ENCODE results near the gene SLC19A1.

The SLC19A1 gene

GRCh38 chr21:45515241-45516061 lies 26.8 kb downstream of the SLC19A1 start:
- DNase-seq (no peak), ATAC-seq (ENCODE audit: insufficient read depth, low read depth) (no peak)
- Histone ChIP-seq H3K27ac (ENCODE audit: low read length) (no peak overlapping the region), H3K9ac (ENCODE audit: low read depth, low read length) (no peak overlapping the region), H3K36me3 (ENCODE audit: insufficient read depth, low read length) (peaks cover 78% of the 10 kb centered on the region), H2AFZ (ENCODE audit: low read depth, low read length) (no peak overlapping the region), H3K79me2 (ENCODE audit: insufficient read depth, low read length) (peaks cover 26% of the 10 kb centered on the region), H4K20me1 (ENCODE audit: insufficient read depth, low read length) (peaks cover 34% of the 10 kb centered on the region), H3K9me3 (ENCODE audit: insufficient read depth, low read length, severe bottlenecking) (peaks cover 17% of the 10 kb centered on the region), H3K4me1 (ENCODE audit: insufficient read depth, low read length) (no peaks in the 10 kb centered on the region), H3K4me3 (ENCODE audit: low read depth in 1 of 2, low read length in 2 of 2) (no peak overlapping the region), H3K4me2 (ENCODE audit: insufficient read depth, low read length) (no peak overlapping the region), H3K27me3 (ENCODE audit: insufficient read depth, low read length, poor library complexity) (no peaks in the 10 kb centered on the region)
- TF ChIP-seq CTCF (IDR thresholded peaks at IDR 0.05; ENCODE audit: borderline replicate concordance, extremely low read depth, low read length, poor library complexity, severe bottlenecking) (no peak), EZH2 (IDR thresholded peaks at IDR 0.05; ENCODE audit: borderline replicate concordance, low read depth, low read length, severe bottlenecking) (no peak)

GRCh38 chr21:45514311-45515021 lies 27.8 kb downstream of the SLC19A1 start:
- TF ChIP-seq CTCF (IDR thresholded peaks at IDR 0.05; ENCODE audit: borderline replicate concordance, extremely low read depth, low read length, poor library complexity, severe bottlenecking) (no peak), EZH2 (IDR thresholded peaks at IDR 0.05; ENCODE audit: borderline replicate concordance, low read depth, low read length, severe bottlenecking) (no peak)
- no peak overlapping the region for H2AFZ ChIP-seq (ENCODE audit: low read depth, low read length)
- H3K79me2 ChIP-seq (ENCODE audit: insufficient read depth, low read length) = peaks cover 17% of the 10 kb centered on the region
- peaks cover 68% of the 10 kb centered on the region for H3K36me3 ChIP-seq (ENCODE audit: insufficient read depth, low read length)
- H3K4me1 ChIP-seq (ENCODE audit: insufficient read depth, low read length) = no peaks in the 10 kb centered on the region
- H3K9me3 ChIP-seq (ENCODE audit: insufficient read depth, low read length, severe bottlenecking) = peaks cover 7% of the 10 kb centered on the region
- ATAC-seq (ENCODE audit: insufficient read depth, low read depth) (no peak), DNase-seq (no peak)
- H3K27ac ChIP-seq (ENCODE audit: low read length) = no peak overlapping the region
- no peak overlapping the region for H3K9ac ChIP-seq (ENCODE audit: low read depth, low read length)
- no peaks in the 10 kb centered on the region for H3K27me3 ChIP-seq (ENCODE audit: insufficient read depth, low read length, poor library complexity)
- H3K4me2 ChIP-seq (ENCODE audit: insufficient read depth, low read length) = no peak overlapping the region
- H3K4me3 ChIP-seq (ENCODE audit: low read depth in 1 of 2, low read length in 2 of 2) = no peak overlapping the region
- peaks cover 34% of the 10 kb centered on the region for H4K20me1 ChIP-seq (ENCODE audit: insufficient read depth, low read length)

GRCh38 chr21:45513741-45514310 lies 28.4 kb downstream of the SLC19A1 start:
- peaks cover 11% of the 10 kb centered on the region for H3K79me2 ChIP-seq (ENCODE audit: insufficient read depth, low read length)
- no peak overlapping the region for H3K9ac ChIP-seq (ENCODE audit: low read depth, low read length)
- no peaks in the 10 kb centered on the region for H3K27me3 ChIP-seq (ENCODE audit: insufficient read depth, low read length, poor library complexity)
- TF ChIP-seq CTCF (IDR thresholded peaks at IDR 0.05; ENCODE audit: borderline replicate concordance, extremely low read depth, low read length, poor library complexity, severe bottlenecking) (no peak), EZH2 (IDR thresholded peaks at IDR 0.05; ENCODE audit: borderline replicate concordance, low read depth, low read length, severe bottlenecking) (no peak)
- H3K4me1 ChIP-seq (ENCODE audit: insufficient read depth, low read length) = no peaks in the 10 kb centered on the region
- H3K36me3 ChIP-seq (ENCODE audit: insufficient read depth, low read length) = peaks cover 61% of the 10 kb centered on the region
- H4K20me1 ChIP-seq (ENCODE audit: insufficient read depth, low read length) = peaks cover 34% of the 10 kb centered on the region
- H3K4me3 ChIP-seq (ENCODE audit: low read depth in 1 of 2, low read length in 2 of 2) = no peak overlapping the region
- no peak overlapping the region for H3K27ac ChIP-seq (ENCODE audit: low read length)
- peaks cover under 1% of the 10 kb centered on the region for H3K9me3 ChIP-seq (ENCODE audit: insufficient read depth, low read length, severe bottlenecking)
- no peak overlapping the region for H3K4me2 ChIP-seq (ENCODE audit: insufficient read depth, low read length)
- no peak overlapping the region for H2AFZ ChIP-seq (ENCODE audit: low read depth, low read length)
- no peak for DNase-seq
- ATAC-seq (ENCODE audit: insufficient read depth, low read depth) = no peak
